Lung (tissue), 12 donors: ENCODE results near the gene CCDC185. TPM values are rescaled to one million over a fixed set of nuclear protein-coding genes. Genes with fewer than 3 reads are reported as not detected.

Experiments used
- ATAC-seq: fragments of 200-7000 bp; cut with Tn5 transposase; one replicate; pipeline ENCODE4 v1.9.1; 2020; ENCODE audit warnings: moderate number of reproducible peaks; ENCODE audit not compliant: insufficient read depth, low FRiP score
- DNase-seq, 3 donors: peaks; one replicate each; pipeline ENCODE4 v3.0.0-alpha.2; 2013 to 2017
- H3K27ac ChIP-seq, 2 donors: one replicate each; pipeline ENCODE4 v1.5.1; 2013; ENCODE audit warnings: mild to moderate bottlenecking in 2 of 2, moderate library complexity in 2 of 2, control low read depth in 1 of 2, inconsistent platforms in 1 of 2, low read depth in 1 of 2, low read length in 1 of 2
- H3K27me3 ChIP-seq, 3 donors: one replicate each; pipeline ENCODE4 v1.5.1; 2013; ENCODE audit warnings: low read length in 2 of 3; ENCODE audit not compliant: control insufficient read depth in 3 of 3, insufficient read depth in 3 of 3
- H3K36me3 ChIP-seq, 4 donors: one replicate each; pipeline ENCODE4 v1.5.1; 2013; ENCODE audit warnings: low read length in 4 of 4, mild to moderate bottlenecking in 1 of 4, moderate library complexity in 1 of 4; ENCODE audit not compliant: control insufficient read depth in 4 of 4, insufficient read depth in 4 of 4
- H3K4me1 ChIP-seq, 5 donors: one replicate each; pipeline ENCODE4 v1.5.1; 2013; ENCODE audit warnings: low read length in 5 of 5, mild to moderate bottlenecking in 2 of 5, moderate library complexity in 1 of 5; ENCODE audit not compliant: control insufficient read depth in 5 of 5, insufficient read depth in 5 of 5
- H3K4me3 ChIP-seq: one replicate; pipeline ENCODE4 v1.5.1; 2013; ENCODE audit warnings: mild to moderate bottlenecking, control low read depth, moderate library complexity
- H3K9ac ChIP-seq, 2 donors: one replicate each; pipeline ENCODE4 v1.5.1; 2013; ENCODE audit warnings: low read length in 2 of 2, control low read depth in 1 of 2; ENCODE audit not compliant: insufficient read depth in 1 of 2
- H3K9me3 ChIP-seq, 4 donors: one replicate each; pipeline ENCODE4 v1.5.1; 2013; ENCODE audit warnings: low read length in 3 of 4, mild to moderate bottlenecking in 1 of 4, moderate library complexity in 1 of 4; ENCODE audit not compliant: control insufficient read depth in 4 of 4, insufficient read depth in 3 of 4
- CTCF ChIP-seq: IDR thresholded peaks from 2 replicates; pipeline ENCODE4 v1.5.1; 2012; ENCODE audit warnings: mild to moderate bottlenecking; ENCODE audit errors: control extremely low read depth, extremely low read depth
- WGBS, 2 donors: extraction: QIAGEN DNeasy Blood & Tissue Kit; methylation state at CpG; one replicate each; pipeline ENCODE4 v1.1.7; 2013; 5-methylcytosine and 5-hydroxymethylcytosine counted together
- polyA plus RNA-seq, 2 donors: library from polyadenylated mRNA; stranded (reverse); fragments of 200-250 nt; gene quantifications; one replicate each; pipeline ENCODE4 v1.2.1, GENCODE V29; 2013
- total RNA-seq, 2 donors: library from RNA; depleted of rRNA in 1 of 2; stranded (reverse); fragments of >200 nt in 1 of 2; gene quantifications; one replicate each; pipeline ENCODE4 v1.2.1, GENCODE V29; 2014 to 2021
- donor health status: control.
- donor health status: control.
- donor health status: Bipolar disorder and iron deficiency.
- donor health status: healthy.
- donor health status: DM: yes; HTN: yes; CAD: no.

Gene CCDC185
- total and polyA plus RNA-seq, 4 donors = not detected

- H3K27ac ChIP-seq = no peak overlapping the region
- no peak for DNase-seq
- no peak for TF ChIP-seq CTCF
- H3K4me3 ChIP-seq = no peak overlapping the region
- no peaks in the 10 kb centered on the region for H3K9me3 ChIP-seq
- H3K9ac ChIP-seq = no peak overlapping the region
- no peaks in the 10 kb centered on the region for H3K36me3 ChIP-seq
- no peaks in the 10 kb centered on the region for H3K4me1 ChIP-seq
- H3K27me3 ChIP-seq = peaks cover 0 to 2% (median 0%) of the 10 kb centered on the region in 3 donors
- no peak for ATAC-seq
Observed at GRCh38 chr1:223411710-223412109, 18.5 kb downstream of the CCDC185 start.

GRCh38 chr1:223413216-223413615, 20.0 kb downstream of the CCDC185 start:
- H3K36me3 ChIP-seq = no peaks in the 10 kb centered on the region
- H3K4me1 ChIP-seq = no peaks in the 10 kb centered on the region
- no peak for TF ChIP-seq CTCF
- H3K27me3 ChIP-seq = peaks cover 0 to 2% (median 0%) of the 10 kb centered on the region in 3 donors
- WGBS, 2 donors = 86 to 89% methylated on average over 2 of the region's 2 CpGs
- no peak overlapping the region for H3K4me3 ChIP-seq
- H3K9ac ChIP-seq = no peak overlapping the region
- ATAC-seq = no peak
- no peak for DNase-seq
- H3K27ac ChIP-seq = no peak overlapping the region
- H3K9me3 ChIP-seq = no peaks in the 10 kb centered on the region

GRCh38 chr1:223417444-223417843, 24.2 kb downstream of the CCDC185 start:
- 48 to 49% methylated on average over 2 of the region's 2 CpGs for WGBS, 2 donors

More at GRCh38 chr1:223417444-223417843, 24.2 kb downstream of the CCDC185 start:
- Histone ChIP-seq H3K4me3 (no peak overlapping the region), H3K27ac (no peak overlapping the region), H3K27me3 (peaks cover 0 to 2% (median 0%) of the 10 kb centered on the region in 3 donors), H3K4me1 (peaks cover 0 to 10% (median 0%) of the 10 kb centered on the region in 5 donors), H3K36me3 (no peaks in the 10 kb centered on the region), H3K9me3 (no peaks in the 10 kb centered on the region), H3K9ac (no peak overlapping the region)
- TF ChIP-seq CTCF = no peak
- DNase-seq (no peak), ATAC-seq (no peak)
